ENCODE measurements around the gene MMS22L.

MMS22L gene

GRCh38 chr6:97215157-97215769 lies 67.8 kb downstream of the MMS22L start:
- DNase-seq (ENCODE audit: low spot score), result no peak
- in situ Hi-C loops (cut with MboI; ENCODE audit: low pct_unique_long_range_greater_than_20kb, low sequenced_read_pairs, unreplicated experiment), result no loop called here
- peak; percentile 5 for TF ChIP-seq CTCF (IDR thresholded peaks at IDR 0.05; ENCODE audit: extremely low read depth, insufficient read depth, missing control alignments)

GRCh38 chr6:97214671-97215070 lies 68.3 kb downstream of the MMS22L start:
- no peak for DNase-seq (ENCODE audit: low spot score)
- in situ Hi-C loops (cut with MboI; ENCODE audit: low pct_unique_long_range_greater_than_20kb, low sequenced_read_pairs, unreplicated experiment), result no loop called here
- TF ChIP-seq CTCF (IDR thresholded peaks at IDR 0.05; ENCODE audit: extremely low read depth, insufficient read depth, missing control alignments), result no peak

- in situ Hi-C loops (cut with MboI; ENCODE audit: low pct_unique_long_range_greater_than_20kb, low sequenced_read_pairs, unreplicated experiment), result no loop called here
These were observed 75.6 kb downstream of the MMS22L start for GRCh38 chr6:97207383-97207782.

DNA sequence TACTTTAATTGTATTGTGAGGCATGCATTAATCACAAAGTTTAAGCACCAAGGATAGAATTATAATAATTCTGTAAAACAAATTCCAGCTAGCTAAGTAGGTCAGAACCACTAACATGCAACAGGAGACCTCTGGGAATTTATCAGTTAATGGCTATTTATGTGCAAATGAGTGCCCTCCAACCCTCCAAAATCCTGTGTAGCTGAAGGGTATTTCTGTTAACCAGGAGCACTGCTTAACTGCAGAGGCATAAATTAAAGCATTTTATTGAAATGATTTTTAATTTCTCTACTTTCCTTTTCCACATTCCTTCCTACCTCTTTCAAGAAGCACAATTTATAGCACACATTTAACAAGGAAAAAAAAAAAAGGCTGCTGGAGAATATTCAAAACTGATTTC lies 77.0 kb downstream of the MMS22L start:
- in situ Hi-C loops (cut with MboI; ENCODE audit: low pct_unique_long_range_greater_than_20kb, low sequenced_read_pairs, unreplicated experiment), result no loop called here
- no peak for DNase-seq (ENCODE audit: low spot score)
- TF ChIP-seq CTCF (IDR thresholded peaks at IDR 0.05; ENCODE audit: extremely low read depth, insufficient read depth, missing control alignments), result no peak

More at GRCh38 chr6:97207383-97207782, 75.6 kb downstream of the MMS22L start:
- TF ChIP-seq CTCF (IDR thresholded peaks at IDR 0.05; ENCODE audit: extremely low read depth, insufficient read depth, missing control alignments), result no peak
- no peak for DNase-seq (ENCODE audit: low spot score)

DNA sequence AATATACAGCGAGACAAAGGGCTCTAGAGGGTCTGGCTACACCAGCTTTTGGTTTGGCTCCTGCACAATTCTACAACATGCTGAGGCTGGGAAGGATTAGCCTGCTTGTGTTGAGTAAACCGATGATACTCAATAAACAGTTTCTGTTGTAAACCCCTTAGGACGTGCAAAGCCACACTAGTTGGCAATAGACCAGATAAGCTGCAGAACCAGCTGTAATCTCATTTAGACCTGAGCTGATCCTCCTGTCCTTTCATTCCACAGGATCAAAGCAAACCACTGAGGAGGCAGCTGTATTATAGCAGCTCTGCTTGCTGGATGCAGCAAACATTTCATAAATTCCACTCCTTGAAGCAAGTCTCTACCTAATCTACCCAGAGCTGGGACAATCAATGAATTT lies 79.7 kb downstream of the MMS22L start:
- TF ChIP-seq CTCF (IDR thresholded peaks at IDR 0.05; ENCODE audit: extremely low read depth, insufficient read depth, missing control alignments), result no peak
- no peak for DNase-seq (ENCODE audit: low spot score)
- in situ Hi-C loops (cut with MboI; ENCODE audit: low pct_unique_long_range_greater_than_20kb, low sequenced_read_pairs, unreplicated experiment), result no loop called here

DNA sequence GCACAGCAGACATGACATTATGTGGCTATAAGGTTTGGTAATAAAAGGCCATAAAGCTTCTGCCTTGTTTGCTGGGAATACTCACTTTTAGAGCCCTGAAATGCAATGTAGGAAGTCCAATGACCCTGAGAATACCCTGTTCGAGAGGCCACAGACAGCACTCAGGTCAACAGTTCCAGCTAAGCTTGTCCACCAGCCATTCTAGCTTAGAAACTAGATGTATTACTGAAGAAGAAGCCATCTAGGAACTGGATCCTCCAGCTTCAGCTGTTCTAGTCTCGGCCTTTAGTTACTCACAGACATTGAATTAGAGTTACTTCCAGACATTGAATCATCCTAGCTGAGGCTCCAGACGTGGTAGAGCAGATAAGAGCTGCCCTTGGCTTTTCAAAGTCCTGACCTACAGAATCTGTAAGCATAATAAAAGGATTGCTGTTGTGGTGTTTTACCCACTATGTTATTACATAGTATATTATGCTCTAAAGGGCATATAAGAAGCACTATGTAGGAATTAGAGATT lies 84.9 kb downstream of the MMS22L start:
- in situ Hi-C loops (cut with MboI; ENCODE audit: low pct_unique_long_range_greater_than_20kb, low sequenced_read_pairs, unreplicated experiment), result loop anchor here (10.0 kb wide), 1 partner anchor 197 kb away; no protein-coding TSS in a partner anchor

More for the DNA sequence above, 84.9 kb downstream of the MMS22L start:
- TF ChIP-seq CTCF (IDR thresholded peaks at IDR 0.05; ENCODE audit: extremely low read depth, insufficient read depth, missing control alignments), result no peak
- DNase-seq (ENCODE audit: low spot score), result no peak

Measured in GM13977 (cell line).